Neutrophil (primary cell): ENCODE data around the gene ZMAT5.

ENCODE experiments used
- H3K27ac ChIP-seq: fragments of 200-600 bp; sonication (generic); 2 replicates; pipeline ENCODE4 v1.5.1; 2016; ENCODE audit warnings: mild to moderate bottlenecking, moderate library complexity
- H3K27me3 ChIP-seq: fragments of 200-600 bp; sonication (generic); 2 replicates; pipeline ENCODE4 v1.6.0; 2016; ENCODE audit warnings: mild to moderate bottlenecking
- H3K36me3 ChIP-seq: fragments of 200-600 bp; sonication (generic); 2 replicates; pipeline ENCODE4 v1.5.1; 2017
- H3K4me1 ChIP-seq, 2 experiments: fragments of 200-600 bp in 1 of 2; sonication (generic) in 1 of 2; 1 replicate in 1 of 2; 2 replicates in 1 of 2; pipeline versions ENCODE4 v1.5.1 to v1.6.1; 2013 to 2016; ENCODE audit warnings: low read depth in 1 of 2, low read length in 1 of 2, mild to moderate bottlenecking in 1 of 2, moderate library complexity in 1 of 2; ENCODE audit not compliant: control insufficient read depth in 1 of 2, insufficient read depth in 1 of 2
- H3K4me3 ChIP-seq, 2 experiments: fragments of 200-600 bp in 1 of 2; sonication (generic) in 1 of 2; 1 replicate in 1 of 2; 2 replicates in 1 of 2; pipeline ENCODE4 v1.5.1; 2013 to 2016; ENCODE audit warnings: low read depth in 1 of 2, low read length in 1 of 2, mild to moderate bottlenecking in 1 of 2, moderate library complexity in 1 of 2
- H3K9me3 ChIP-seq: fragments of 200-600 bp; sonication (generic); 2 replicates; pipeline ENCODE4 v1.5.1; 2016
- CTCF ChIP-seq: fragments of 200-600 bp; sonication (generic); IDR thresholded peaks from 2 replicates; pipeline ENCODE4 v1.5.1; 2016; ENCODE audit warnings: antibody characterized with exemption

ZMAT5 gene

GRCh38 chr22:29787371-29787980 is 20.7 kb upstream of the ZMAT5 start:
- Histone ChIP-seq H3K36me3 (peaks cover 51% of the 10 kb centered on the region), H3K27me3 (no peaks in the 10 kb centered on the region), H3K9me3 (no peaks in the 10 kb centered on the region), H3K27ac (no peak overlapping the region), H3K4me3 (no peak overlapping the region), H3K4me1 (no peaks in the 10 kb centered on the region)
- no peak for TF ChIP-seq CTCF

- H3K4me1 ChIP-seq: no peaks in the 10 kb centered on the region
- no peak for TF ChIP-seq CTCF
These were observed 19.2 kb upstream of the ZMAT5 start for GRCh38 chr22:29786031-29786430.

GRCh38 chr22:29784451-29785361 is 17.9 kb upstream of the ZMAT5 start:
- Histone ChIP-seq H3K4me3 (no peak overlapping the region), H3K27me3 (no peaks in the 10 kb centered on the region), H3K36me3 (peaks cover 24% of the 10 kb centered on the region), H3K4me1 (no peaks in the 10 kb centered on the region), H3K9me3 (no peaks in the 10 kb centered on the region), H3K27ac (no peak overlapping the region)
- TF ChIP-seq CTCF: no peak

More at GRCh38 chr22:29786031-29786430, 19.2 kb upstream of the ZMAT5 start:
- H3K4me3 ChIP-seq: no peak overlapping the region
- H3K27me3 ChIP-seq: no peaks in the 10 kb centered on the region
- H3K9me3 ChIP-seq: no peaks in the 10 kb centered on the region
- peaks cover 37% of the 10 kb centered on the region for H3K36me3 ChIP-seq
- H3K27ac ChIP-seq: no peak overlapping the region

- no peaks in the 10 kb centered on the region for H3K4me1 ChIP-seq
- H3K9me3 ChIP-seq: no peaks in the 10 kb centered on the region
- no peaks in the 10 kb centered on the region for H3K27me3 ChIP-seq
- no peaks in the 10 kb centered on the region for H3K36me3 ChIP-seq
- H3K4me3 ChIP-seq: no peak overlapping the region
- TF ChIP-seq CTCF: no peak
- no peak overlapping the region for H3K27ac ChIP-seq
These were observed 15.4 kb upstream of the ZMAT5 start for GRCh38 chr22:29782061-29782845.

GRCh38 chr22:29780748-29781676 is 14.2 kb upstream of the ZMAT5 start:
- Histone ChIP-seq H3K36me3 (no peaks in the 10 kb centered on the region), H3K27ac (no peak overlapping the region), H3K4me1 (no peaks in the 10 kb centered on the region), H3K27me3 (no peaks in the 10 kb centered on the region), H3K4me3 (no peak overlapping the region), H3K9me3 (no peaks in the 10 kb centered on the region)
- no peak for TF ChIP-seq CTCF
